ENCODE data around the gene ATP1B1.
A peak's percentile ranks its signal among the peaks of the same experiment; 100 is the strongest.

ATP1B1 gene

GRCh38 chr1:169094897-169095569 is 11.5 kb upstream of the ATP1B1 start:
- DNase-seq, result no peak

GRCh38 chr1:169098380-169098779 is 8.1 kb upstream of the ATP1B1 start:
- DNase-seq, result no peak

GRCh38 chr1:169099561-169099960 is 6.9 kb upstream of the ATP1B1 start:
- DNase-seq, result no peak

GRCh38 chr1:169100208-169100607 is 6.3 kb upstream of the ATP1B1 start:
- DNase-seq, result no peak

GRCh38 chr1:169100651-169101088 is 5.8 kb upstream of the ATP1B1 start:
- DNase-seq, result no peak

GRCh38 chr1:169102567-169102966 is 3.9 kb upstream of the ATP1B1 start:
- DNase-seq, result peak; percentile 43 to 78 (median 67)

GRCh38 chr1:169103002-169103401 is 3.5 kb upstream of the ATP1B1 start:
- no peak for DNase-seq

GRCh38 chr1:169103480-169103893 is 3.0 kb upstream of the ATP1B1 start:
- peak in 2 of 3 experiments; percentile 37 to 93 for DNase-seq

GRCh38 chr1:169105087-169105433 is 1.4 kb upstream of the ATP1B1 start:
- peak in 1 of 3 experiments; percentile 63 for DNase-seq

GRCh38 chr1:169105434-169106094 is 926 bp upstream of the ATP1B1 start:
- DNase-seq, result peak; percentile 95 to 98 (median 96)

GRCh38 chr1:169106921-169107602 is 572 bp downstream of the ATP1B1 start:
- peak; percentile 70 to 85 (median 77) for DNase-seq

GRCh38 chr1:169107603-169108208 is 1.2 kb downstream of the ATP1B1 start:
- peak in 2 of 3 experiments; percentile 34 to 58 for DNase-seq

- DNase-seq, result peak in 1 of 3 experiments; percentile 55
Measured at GRCh38 chr1:169108223-169108622, 1.7 kb downstream of the ATP1B1 start.

GRCh38 chr1:169108863-169109560 is 2.5 kb downstream of the ATP1B1 start:
- peak; percentile 27 to 82 (median 67) for DNase-seq

- peak; percentile 40 to 84 (median 67) for DNase-seq
Measured at GRCh38 chr1:169109561-169110134, 3.2 kb downstream of the ATP1B1 start.

- DNase-seq, result no peak
Measured at GRCh38 chr1:169110236-169110635, 3.7 kb downstream of the ATP1B1 start.

- no peak for DNase-seq
Measured at GRCh38 chr1:169110689-169111447, 4.4 kb downstream of the ATP1B1 start.

- no peak for DNase-seq
Measured at GRCh38 chr1:169111472-169111871, 5.0 kb downstream of the ATP1B1 start.

GRCh38 chr1:169112241-169112640 is 5.8 kb downstream of the ATP1B1 start:
- no peak for DNase-seq

GRCh38 chr1:169113613-169114119 is 7.2 kb downstream of the ATP1B1 start:
- DNase-seq, result no peak

- DNase-seq, result no peak
Measured at GRCh38 chr1:169115891-169116585, 9.5 kb downstream of the ATP1B1 start.

All from NCI-H1417 (cell line).